ENCODE measurements around the gene S100A4. TPM values are rescaled to one million over a fixed set of nuclear protein-coding genes. Genes with fewer than 3 reads are reported as not detected.

Gene S100A4
- total RNA-seq, 1 experiment from 2014 or later, result 384 TPM

DNA sequence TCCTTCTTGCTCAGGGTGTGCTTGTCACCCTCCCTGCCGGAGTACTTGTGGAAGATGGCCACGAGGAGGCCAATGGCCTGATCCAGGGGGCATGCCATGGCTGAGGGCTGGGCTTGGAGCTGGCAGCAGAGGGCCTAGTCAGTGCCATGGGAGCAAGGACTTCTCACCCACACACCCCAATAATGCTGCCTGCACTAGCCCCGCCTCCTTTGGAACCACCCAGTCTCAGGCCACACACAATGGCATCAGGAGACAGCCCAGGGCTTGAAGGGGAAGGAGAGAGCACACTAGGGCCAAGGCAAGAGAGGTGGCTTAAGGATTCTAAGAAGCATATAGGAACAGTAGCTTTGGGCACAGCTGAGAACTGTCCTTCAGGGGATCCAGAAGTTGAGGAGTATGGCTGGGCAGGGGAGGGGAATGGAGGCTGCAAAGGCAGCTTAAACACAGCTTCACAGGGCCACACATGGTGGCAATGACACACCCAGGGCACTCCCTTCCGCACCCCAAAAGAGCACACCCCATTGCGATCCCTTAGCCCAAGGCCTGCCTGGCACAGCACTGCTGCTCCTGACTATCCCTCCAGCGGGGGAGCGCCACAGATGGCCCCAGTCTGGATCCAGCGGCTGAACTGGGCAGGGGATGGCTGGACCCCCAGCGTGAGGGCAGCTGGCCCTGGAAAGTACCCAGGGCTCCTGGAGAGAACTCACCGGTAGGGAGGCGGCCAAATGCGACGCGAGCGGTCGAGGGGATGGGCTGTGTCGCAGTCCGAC, 10.2 kb downstream of the S100A4 start, which contains the start of gene S100A6:
Gene S100A6 (minus strand): TSS at position 750 of the 770 bp plus-strand sequence. CDS start 652 bp downstream, at position 98.
- Histone ChIP-seq H3K4me1 (ENCODE audit: control insufficient read depth in 1 of 2, insufficient read depth in 2 of 2, low read length in 2 of 2) (peaks cover 66 to 82% of the 10 kb centered on the region in 2 experiments), H3K27ac (ENCODE audit: low read depth, low read length) (peak within 1 kb of the TSS; percentile 94), H3K9me2 (ENCODE audit: insufficient read depth) (no peaks in the 10 kb centered on the region), H4K20me1 (ENCODE audit: insufficient read depth) (no peaks in the 10 kb centered on the region), H3K27me3 (ENCODE audit: insufficient read depth, low read length) (no peaks in the 10 kb centered on the region), H3K4me3 (replicated peaks in 1 of 2; ENCODE audit: low read depth in 1 of 2, low read length in 2 of 2) (peak within 1 kb of the TSS; percentile 74 to 89), H3K79me2 (ENCODE audit: insufficient read depth, low read length) (peaks cover 18% of the 10 kb centered on the region), H3K4me2 (ENCODE audit: low read length) (peak within 1 kb of the TSS; percentile 99), H2AFZ (ENCODE audit: low read depth, low read length, poor library complexity, severe bottlenecking) (no peak within 1 kb of the TSS), H3K9me3 (ENCODE audit: control insufficient read depth in 1 of 2, insufficient read depth in 1 of 2, low read depth in 1 of 2, low read length in 2 of 2) (no peaks in the 10 kb centered on the region), H3K9ac (ENCODE audit: low read length) (peak within 1 kb of the TSS; percentile 88), H3K36me3 (ENCODE audit: control insufficient read depth in 1 of 2, insufficient read depth in 2 of 2, low read length in 2 of 2) (peaks cover 0 to 5% of the 10 kb centered on the region in 2 experiments; a peak in 1 of 4 replicates)
- ChIA-PET CTCF (interaction anchor here (0.8 to 3.2 kb wide), 8 partner anchors 8 to 92 kb away, joined by 3 to 17 read pairs (median 6); partner anchors contain the start of gene S100A13), RAD21 (ENCODE audit: low non-redundant PET in 1 of 2, low total read pairs in 2 of 2, uncharacterized antibody in 2 of 2, unreplicated experiment in 2 of 2) (interaction anchor here (1.0 to 1.5 kb wide), 5 partner anchors 31 to 74 kb away, joined by 3 to 5 read pairs (median 3); no protein-coding TSS in a partner anchor), POLR2A (interaction anchor here (0.6 to 7.4 kb wide), 18 partner anchors 9 to 445 kb away, joined by 3 to 114 read pairs (median 14); partner anchors contain the start of genes CHTOP, S100A1, S100A13 and S100A14)
- BruUV-seq (replicated peaks), result TSS peak; percentile 74
- DNase-seq (ENCODE audit: low read depth, low spot score), result no peak
- peak; percentile 29 for ATAC-seq
- intact Hi-C loops (cut with micrococcal nuclease), result loop anchor here (1.0 kb wide), 1 partner anchor 31 kb away; no protein-coding TSS in a partner anchor
- no peak for TF ChIP-seq CEBPB (IDR thresholded peaks at IDR 0.05; ENCODE audit: low read depth)
- no peak for TF ChIP-seq CBX3 (IDR thresholded peaks at IDR 0.05; ENCODE audit: low read depth)
- peak; percentile 25; the same call in 1 of the 2 replicates for TF ChIP-seq ZFX (IDR thresholded peaks at IDR 0.05)
- TF ChIP-seq POLR2A (IDR thresholded peaks at IDR 0.05; ENCODE audit: borderline replicate concordance, extremely low read depth, insufficient read depth, insufficient read length), result peak; percentile 84
- TF ChIP-seq POLR2AphosphoS5 (IDR thresholded peaks at IDR 0.05; ENCODE audit: low read depth, low read length), result peak; percentile 98
- TF ChIP-seq EGR1 (IDR thresholded peaks at IDR 0.05; ENCODE audit: low read depth), result no peak
- no peak for TF ChIP-seq EZH2 (IDR thresholded peaks at IDR 0.05)
- TF ChIP-seq SIN3A (IDR thresholded peaks at IDR 0.05; ENCODE audit: low read depth), result no peak
- peak; percentile 36 for TF ChIP-seq YY1 (IDR thresholded peaks at IDR 0.05; ENCODE audit: extremely low read depth, insufficient replicate concordance, low read depth, low read length)
